Erythroblast (primary cell): ENCODE measurements around the gene NFIA.

ENCODE experiments used
- GATA1 ChIP-seq: IDR thresholded peaks from 2 replicates; pipeline ENCODE4 v1.6.1; 2011; ENCODE audit warnings: low read depth, mild to moderate bottlenecking, control low read depth, low read length, moderate library complexity
- POLR2A ChIP-seq: IDR thresholded peaks from 2 replicates; pipeline ENCODE4 v1.6.1; 2011; ENCODE audit warnings: mild to moderate bottlenecking, low read length

- TF ChIP-seq POLR2A, result no peak
- TF ChIP-seq GATA1, result no peak
These were observed 255.9 kb downstream of the NFIA start for GRCh38 chr1:61337981-61338848.
